CD4-positive, alpha-beta T cell treated with Interleukin-2 at 100 ng/mL for 4 hours (primary cell): ENCODE data around the gene CD68.
"Not testable (repeated sequence)": the region's sequence is repeated elsewhere in the genome, so short reads cannot be mapped to it uniquely, and the experiment has no call there.

Source experiments
- DNase-seq: peaks from one replicate; pipeline ENCODE4 v3.0.0-alpha.2; 2020; ENCODE audit warnings: low spot score

Gene CD68

DNA sequence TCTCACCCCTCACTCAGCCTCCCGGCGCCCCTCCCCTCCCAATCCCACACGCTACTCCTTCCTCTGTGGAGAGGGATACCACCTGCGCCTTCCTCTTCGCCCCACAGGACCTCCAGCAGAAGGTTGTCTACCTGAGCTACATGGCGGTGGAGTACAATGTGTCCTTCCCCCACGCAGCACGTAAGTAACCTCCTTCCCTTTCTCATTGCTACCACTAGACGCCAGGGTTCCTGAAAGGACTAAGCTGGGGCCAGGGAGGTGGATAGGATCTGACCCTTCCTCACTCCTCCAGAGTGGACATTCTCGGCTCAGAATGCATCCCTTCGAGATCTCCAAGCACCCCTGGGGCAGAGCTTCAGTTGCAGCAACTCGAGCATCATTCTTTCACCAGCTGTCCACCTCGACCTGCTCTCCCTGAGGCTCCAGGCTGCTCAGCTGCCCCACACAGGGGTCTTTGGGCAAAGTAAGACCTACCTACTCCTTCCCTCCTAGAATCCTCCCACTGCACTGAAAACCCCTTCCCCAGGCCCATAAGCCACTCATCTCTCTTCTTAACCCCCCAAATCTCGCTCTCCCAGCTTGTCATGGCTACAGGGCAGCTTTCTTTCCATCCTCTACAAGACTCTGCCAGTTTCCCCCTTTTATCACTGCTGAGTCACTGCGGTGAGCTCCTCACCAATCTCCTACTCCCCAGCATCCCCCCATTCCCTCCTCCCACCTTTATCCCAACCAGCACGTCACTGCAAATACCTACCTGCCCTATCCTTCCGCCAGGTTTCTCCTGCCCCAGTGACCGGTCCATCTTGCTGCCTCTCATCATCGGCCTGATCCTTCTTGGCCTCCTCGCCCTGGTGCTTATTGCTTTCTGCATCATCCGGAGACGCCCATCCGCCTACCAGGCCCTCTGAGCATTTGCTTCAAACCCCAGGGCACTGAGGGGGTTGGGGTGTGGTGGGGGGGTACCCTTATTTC, 1.5 kb downstream of the CD68 start:
- DNase-seq: no peak

DNA sequence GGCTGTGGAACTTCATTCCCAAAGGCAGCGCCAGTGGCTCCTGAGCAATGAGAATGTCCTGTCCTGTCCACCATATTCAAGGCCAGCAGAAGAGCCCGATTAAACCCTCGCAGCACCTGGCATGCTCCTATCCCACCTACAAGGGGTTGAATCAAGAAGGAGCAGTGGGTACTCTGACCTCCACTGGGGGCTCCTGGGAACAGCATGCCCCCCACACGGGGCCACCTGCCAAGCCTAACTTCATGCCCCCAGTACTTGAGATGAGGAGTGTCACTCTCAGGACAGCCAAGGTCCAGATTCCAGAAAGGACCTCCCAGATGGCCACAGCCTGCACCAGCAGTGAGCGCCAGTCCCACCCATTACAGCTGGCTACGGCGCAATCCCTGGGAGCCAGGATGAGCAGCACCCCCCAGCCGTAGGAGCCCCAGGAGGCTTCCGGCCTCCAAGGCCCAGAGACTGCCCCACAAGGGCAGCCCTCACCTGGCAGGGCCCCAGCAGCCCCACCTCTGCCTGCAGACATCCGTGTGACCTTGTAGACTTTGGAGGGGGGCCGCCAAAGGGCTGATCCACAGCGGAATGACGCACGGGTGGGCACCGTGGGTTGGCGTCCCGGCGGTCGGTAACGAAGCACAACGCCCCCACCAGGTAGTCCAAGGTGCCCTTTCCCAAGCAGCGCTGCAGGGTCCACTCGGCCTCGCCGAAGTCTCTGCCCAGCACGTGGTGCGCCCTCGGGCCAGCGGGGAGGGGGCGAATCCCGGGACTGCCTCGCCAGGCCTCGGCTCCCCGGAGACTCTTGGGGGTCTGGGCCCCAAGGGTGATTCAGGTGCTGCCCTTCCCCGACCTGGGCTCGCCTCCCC, 3.2 kb downstream of the CD68 start:
- DNase-seq: no peak

DNA sequence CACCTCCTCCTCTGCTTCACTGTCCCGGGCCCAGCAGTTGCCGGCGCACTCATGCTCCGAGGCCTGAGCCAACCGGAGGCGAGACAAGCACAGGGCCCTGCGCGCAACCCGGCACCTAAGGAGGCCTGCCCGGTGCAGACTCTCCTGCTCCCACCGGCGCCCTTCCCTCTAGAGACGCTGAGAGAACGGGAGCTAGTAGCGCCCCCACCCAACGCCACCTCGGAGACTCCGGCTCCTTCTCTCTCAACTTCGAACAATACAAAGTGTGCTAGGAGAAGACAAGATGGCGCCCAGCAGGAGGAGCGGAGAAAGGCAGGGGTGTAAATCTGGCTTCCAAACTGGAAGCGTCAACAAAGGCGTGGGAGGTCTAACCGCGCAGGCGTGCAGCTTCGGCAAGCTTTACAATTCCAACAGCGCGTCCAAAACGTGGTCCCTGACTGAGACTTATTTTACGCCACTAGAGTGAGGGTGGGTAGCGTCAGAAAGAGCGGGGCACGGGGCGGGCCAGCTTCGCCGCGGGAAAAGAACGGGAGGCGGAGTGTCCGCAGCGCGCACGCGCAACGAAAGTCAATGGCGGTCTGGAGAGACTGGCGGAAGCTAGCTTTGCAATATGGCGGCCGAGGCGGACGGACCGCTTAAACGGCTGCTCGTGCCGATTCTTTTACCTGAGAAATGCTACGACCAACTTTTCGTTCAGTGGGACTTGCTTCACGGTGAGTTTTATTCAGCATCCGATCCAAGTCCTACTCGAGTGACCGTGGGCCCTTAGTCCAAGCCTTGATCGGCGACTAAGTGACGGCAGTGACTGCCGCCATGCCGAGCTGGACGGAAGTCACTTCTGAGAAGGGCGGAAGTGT, 4.0 kb downstream of the CD68 start, which contains the start of gene MPDU1:
Gene MPDU1 (plus strand): TSS at position 600 of the 857 bp plus-strand sequence. CDS start 11 bp downstream, at position 611.
- peak; percentile 96 for DNase-seq

DNA sequence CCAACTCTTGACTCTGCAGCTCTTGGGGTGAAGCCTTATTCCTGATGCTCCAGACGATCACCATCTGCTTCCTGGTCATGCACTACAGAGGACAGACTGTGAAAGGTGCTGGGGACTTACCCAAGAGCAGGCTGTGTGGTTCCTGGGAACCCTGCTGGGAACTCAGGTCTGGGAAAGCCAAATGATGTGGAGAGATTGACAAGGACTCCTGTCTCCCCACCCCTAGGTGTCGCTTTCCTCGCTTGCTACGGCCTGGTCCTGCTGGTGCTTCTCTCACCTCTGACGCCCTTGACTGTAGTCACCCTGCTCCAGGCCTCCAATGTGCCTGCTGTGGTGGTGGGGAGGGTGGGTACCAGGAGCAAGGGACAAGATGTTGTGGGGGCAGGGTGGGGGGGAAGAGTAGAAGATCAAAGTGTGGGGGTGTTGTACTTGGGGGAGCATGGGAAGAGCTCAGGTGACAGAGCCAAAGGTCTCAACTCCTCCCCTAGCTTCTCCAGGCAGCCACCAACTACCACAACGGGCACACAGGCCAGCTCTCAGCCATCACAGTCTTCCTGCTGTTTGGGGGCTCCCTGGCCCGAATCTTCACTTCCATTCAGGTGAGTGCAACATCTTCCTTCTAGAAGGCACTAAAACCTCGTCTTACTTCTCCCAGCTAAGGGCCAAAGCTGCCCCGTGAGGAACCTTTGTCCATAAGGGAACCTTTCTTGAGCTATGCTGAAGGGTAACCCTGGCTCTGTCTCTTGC, 7.4 kb downstream of the CD68 start:
- no peak for DNase-seq

DNA sequence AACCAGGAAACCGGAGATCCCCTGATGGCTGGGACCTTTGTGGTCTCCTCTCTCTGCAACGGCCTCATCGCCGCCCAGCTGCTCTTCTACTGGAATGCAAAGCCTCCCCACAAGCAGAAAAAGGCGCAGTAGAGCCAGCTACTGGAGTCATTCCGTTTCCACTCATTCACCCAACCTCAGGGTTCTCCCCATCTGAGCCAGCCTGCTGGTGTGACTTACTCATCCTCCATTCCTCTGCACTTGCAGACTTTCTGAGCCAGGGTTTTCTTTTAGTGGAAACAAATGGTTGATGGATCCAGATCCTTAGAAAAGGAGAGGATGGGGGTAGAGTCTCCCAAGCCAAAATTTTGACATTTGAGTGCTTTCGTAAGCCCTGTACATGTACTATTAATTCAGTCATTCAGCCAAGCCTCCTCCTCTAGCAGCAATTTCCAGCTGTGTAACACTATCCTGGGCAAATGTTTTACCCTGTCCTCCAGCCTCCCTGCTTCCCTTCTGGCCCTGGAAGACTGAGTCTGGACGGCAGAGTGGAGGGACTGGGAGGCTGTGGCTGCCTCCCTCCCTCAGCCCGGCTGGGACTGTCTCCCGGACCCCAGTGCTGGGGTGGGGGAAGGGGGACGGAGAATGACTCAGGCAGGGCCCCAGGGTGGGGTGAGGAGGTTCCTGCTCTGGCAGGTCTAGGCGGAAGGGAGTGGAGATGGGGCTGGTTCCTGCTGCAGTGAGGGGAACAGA, 8.1 kb downstream of the CD68 start:
- DNase-seq: no peak

GRCh38 chr17:7588553-7589203, 9.2 kb downstream of the CD68 start:
- no peak for DNase-seq

DNA sequence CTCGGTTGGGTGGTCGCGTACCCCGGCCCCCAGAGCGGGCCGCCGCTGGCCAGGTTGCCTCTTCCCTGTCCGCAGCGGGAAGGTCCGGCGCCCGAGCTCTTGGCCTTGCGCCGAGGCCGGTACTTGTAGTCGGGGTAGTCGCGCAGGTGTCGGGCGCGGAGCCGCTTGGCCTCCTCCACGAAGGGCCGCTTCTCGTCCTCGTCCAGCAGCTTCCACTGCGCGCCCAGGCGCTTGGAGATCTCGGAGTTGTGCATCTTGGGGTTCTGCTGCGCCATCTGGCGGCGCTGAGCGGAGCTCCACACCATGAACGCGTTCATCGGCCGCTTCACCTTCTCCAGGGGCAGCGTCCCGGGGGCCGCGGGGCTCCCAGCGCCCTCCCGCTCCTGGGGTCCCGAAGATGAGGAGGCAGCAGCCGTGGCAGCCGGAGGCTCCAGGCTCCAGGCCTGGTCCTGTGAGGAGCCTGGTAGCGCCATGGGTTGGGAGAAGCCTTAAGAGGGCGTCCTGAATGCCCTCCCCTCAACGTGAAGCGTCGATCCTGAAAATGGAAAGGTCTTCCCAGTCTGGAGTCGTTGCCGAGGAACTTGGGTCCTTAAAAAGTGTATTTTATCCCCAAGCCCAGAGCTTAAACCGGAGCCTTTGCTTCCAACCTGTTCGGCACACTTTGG, 9.9 kb downstream of the CD68 start:
- DNase-seq: peak; percentile 71

DNA sequence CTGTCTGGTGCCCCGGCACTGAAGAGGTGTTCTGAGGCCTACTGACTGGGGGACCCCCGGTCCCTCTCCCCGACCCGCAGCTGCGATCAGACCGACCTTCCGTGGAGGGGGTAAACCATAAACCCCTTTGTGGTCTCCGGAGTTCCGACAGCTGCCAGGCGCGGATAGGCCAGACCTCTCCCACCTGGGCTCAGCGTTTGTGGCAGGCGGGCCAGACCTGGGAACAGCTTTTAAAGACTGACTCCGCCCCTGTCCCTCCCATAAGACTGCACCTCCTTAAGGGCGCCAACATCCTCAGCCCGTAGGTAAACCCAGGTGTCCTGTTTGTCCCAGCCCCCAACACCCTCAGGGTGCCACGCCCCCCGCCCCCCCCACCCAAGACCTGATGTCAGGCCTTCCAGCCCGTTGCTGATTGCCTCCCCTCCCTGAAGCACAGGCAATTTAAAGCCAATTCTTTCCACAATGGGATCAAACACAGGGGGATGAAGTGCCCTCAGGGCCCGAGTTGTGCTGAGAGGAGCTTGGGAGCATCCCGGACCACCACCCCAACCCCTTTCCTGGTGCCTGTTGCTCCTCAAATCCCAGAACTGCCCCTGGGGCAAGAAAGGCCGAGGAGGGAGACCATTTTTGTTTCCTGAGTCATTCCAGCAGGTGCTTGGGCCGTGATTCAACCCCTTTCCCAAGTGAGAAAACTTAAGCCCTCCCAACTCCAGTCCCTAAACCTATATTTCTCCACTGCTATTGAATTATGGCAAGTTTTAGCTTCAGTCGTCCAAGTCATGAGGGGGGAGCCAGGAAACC, 10.7 kb downstream of the CD68 start, which contains the start of gene SOX15:
Gene SOX15 (minus strand): TSS at position 204 of the 801 bp plus-strand sequence. CDS start 418 bp downstream, outside the sequence.
- DNase-seq: no peak

GRCh38 chr17:7590743-7591142, 11.3 kb downstream of the CD68 start:
- DNase-seq: no peak

DNA sequence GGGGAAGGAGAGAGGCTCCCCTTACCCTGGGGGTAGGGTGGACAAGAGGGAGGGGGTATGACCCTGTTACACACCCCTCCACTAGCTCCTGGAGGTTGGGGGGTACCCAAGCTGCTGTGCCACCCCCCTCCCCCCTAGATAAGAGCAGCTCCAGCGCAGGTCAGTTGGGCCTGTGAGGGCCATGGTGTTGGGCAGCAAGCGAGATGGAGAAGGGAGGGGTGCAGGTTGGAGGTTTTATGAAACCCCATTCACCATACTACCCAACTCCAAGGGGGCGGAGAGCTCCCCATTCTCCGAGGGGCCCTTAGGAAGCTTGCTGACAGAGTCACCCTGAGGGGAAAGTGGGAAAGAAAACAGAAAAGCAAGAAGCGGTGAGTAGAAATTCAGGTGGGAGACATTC, 12.2 kb downstream of the CD68 start:
- DNase-seq: no peak

GRCh38 chr17:7592422-7593021, 13.1 kb downstream of the CD68 start:
- no peak for DNase-seq

DNA sequence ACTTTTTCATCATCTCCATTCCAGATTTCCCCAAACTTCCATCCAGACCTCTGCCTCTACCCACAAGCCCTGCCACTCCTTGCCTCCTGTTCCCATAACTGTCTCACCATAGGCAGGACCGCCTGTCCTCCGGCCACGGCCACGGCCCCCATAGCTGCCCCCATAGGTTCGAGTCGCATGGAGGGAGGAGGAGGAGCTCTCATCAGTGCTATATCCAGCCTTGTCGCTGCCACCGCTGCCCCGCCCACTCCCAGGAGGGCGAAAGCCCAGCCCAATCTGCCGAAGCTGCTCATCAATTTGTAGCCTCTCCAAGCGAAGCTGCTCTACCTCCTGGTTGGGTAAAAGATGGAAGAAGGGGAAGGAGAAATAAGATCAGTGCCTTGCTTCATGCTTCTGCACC, 13.9 kb downstream of the CD68 start:
- DNase-seq: no peak

GRCh38 chr17:7597561-7597960, 18.1 kb downstream of the CD68 start:
- not testable (repeated sequence) for DNase-seq

DNA sequence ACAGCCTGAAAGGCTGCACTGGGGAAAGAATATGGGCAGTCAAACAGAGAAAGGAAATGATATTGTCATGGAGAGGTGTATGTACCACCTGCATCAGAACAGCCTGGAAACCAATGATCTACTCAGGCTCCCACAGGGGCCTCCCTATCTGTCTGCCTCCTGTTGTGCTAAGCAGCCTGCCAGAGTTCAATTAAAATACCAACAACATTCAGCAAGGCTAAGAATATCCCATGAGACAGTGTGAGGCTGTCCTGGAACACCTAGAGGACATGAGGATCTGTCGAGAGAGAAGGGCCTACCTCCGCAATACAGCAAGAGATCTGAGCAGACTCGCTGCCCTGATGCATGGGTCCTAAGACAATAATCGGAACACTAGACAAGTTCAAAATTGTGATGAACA, 26.8 kb downstream of the CD68 start:
- no peak for DNase-seq

DNA sequence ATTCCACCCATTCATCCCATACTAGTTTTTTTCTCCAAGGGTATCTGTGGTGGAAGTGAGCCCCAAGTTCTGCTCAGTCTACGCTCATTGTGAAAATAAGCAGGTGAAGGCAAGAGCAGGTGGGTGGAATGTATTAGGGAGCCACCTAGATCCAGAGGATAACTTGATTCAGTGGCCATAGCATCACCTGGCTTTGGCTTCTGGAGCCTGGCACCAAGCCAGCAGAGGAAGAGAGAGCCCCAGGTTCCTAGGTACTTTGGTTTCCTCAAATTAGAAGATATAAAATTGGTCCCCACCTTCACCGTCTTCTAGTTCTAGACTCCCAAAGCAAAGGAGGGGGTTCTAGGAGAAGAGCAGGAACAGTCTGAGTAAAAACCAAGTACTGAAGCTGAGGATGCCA, 31.2 kb downstream of the CD68 start:
- DNase-seq: no peak

DNA sequence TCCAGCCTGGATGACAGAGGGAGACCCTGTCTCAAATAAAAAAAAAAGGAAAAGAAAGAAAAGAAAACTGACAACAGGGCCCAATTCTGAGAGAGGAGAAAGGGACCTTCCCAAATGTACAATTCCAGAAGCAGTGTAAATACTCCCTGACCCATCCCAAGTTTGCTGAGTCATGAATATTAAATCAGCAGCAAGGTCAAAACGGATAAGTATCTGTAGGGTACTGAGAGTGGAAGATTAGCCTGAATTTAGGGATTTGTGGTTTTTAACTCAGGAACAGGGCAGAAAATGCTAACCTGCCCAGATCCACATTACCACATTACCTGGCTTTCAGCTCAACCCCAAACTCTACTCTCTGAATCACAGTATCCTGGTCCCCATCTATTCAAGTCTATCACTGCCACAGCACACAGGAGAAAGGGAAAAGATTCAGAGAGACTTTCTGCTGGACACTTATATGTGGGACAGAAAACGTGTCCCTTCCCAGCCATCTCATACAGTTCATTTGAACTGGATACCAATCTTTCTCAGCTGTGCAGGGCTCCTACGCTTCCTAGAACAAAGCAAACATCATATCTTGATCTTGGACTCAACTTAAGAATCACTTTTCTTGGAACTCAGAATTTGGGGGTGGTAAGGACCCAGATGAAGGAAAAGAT, 32.3 kb downstream of the CD68 start:
- no peak for DNase-seq

GRCh38 chr17:7612294-7612640, 32.8 kb downstream of the CD68 start:
- DNase-seq: no peak
